ENCODE data around the gene SMYD3.
"Not testable (repeated sequence)": the region's sequence is repeated elsewhere in the genome, so short reads cannot be mapped to it uniquely, and the experiment has no call there.

SMYD3 gene

DNA sequence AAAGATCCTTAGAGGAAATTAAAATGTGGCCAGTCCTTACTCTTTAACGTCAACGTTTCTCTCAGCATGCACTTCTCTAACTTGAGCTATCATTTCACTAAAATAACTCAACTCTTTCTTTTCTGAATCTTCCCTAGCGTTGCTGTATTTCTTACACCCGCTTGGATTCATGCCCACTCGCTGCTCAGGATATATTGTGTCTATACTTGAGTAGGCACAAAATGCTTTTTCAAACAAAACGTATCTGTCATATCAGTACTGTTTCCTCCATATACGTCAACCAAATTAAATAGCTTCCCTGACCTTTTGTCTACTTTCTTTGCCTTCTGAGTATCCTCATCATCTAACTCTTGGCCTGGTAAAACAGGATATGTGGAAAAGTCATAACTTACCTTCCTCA is 549.7 kb downstream of the SMYD3 start:
- no peak for DNase-seq (ENCODE audit: low read depth in 2 of 2)

DNA sequence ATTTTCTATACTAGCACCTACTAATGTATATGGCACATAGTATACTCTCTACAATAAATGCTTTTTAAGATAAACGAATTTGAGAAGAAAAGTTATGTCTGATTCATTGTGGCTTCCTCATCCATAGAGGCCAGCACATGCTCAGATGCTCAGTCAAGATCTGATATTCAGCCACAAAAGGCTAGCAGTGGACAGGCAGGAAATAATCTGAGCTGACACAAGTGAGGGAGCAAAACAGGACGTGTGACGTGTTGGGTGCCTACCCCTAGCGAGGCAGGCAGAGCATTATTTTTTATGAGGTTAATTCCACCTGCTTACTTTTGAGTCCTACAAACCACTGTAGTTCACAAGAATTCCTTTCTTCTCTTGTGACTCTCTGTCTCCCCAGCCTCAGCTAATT is 550.9 kb downstream of the SMYD3 start:
- DNase-seq (ENCODE audit: low read depth in 2 of 2) = no peak

DNA sequence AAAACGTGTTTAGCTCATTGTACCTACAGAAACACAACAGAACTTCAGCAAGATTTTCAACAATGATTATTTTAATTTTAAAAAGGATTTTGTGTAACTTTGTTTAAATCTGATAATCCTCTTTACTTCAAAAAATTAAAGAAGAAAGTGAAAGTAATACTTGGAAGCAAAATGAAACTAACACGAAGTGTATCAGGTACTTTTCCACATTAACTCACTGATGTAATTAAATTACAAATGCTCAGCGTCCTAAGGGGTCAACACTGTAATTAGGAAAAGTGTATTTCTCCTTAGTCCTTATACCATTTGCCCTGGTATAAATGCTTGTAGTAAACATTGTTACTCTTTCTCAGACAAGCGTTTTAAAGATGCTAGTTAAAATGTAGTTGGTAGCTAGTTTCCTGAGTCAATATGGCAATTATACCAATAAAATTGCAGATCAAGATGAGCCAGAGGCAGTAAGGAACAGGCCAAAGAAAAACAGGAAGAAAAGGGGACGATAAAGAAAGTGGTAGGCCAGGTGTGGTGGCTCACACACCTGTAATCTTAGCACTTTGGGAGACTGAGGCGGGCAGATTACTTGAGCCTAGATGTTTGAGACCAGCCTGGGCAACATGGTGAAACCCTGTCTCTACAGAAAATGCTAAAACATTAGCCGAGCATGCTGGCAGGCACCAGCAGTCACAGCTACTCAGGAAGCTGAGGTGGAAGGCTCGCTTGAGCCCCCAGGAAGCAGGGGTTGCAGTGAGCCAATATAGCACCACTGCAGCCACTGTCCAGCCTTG is 553.0 kb downstream of the SMYD3 start:
- DNase-seq (ENCODE audit: low read depth in 2 of 2) = no peak

DNA sequence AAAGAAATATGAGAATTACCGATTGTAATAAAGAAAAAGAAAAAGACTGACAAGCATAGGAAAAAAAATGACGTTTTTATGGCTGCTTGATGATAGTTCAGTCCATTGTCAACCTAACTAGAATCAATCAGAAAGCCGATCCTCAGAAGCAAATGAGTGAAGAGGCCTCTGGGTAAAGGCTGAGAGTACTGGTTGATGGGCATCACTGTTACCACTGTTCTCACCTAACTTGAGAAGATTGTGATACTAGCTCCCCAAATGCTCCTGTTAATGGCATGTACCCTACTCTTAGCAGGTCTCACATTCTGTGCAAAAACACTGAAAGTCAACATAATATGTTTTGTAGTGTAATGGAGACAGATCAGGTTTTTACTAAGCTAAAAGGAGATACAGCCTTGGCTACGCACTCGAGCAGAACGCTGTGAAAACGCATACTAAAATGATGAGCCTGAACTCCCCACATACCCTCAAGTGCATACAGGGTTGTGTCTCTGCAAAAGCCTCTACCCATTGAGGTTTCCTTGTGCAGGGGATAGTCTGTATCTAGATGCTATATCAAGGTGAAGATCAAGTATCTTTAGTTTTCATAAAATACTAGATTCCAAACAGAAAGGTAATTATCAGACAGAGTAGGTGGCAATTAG is 554.6 kb downstream of the SMYD3 start:
- DNase-seq (ENCODE audit: low read depth in 2 of 2) = no peak

DNA sequence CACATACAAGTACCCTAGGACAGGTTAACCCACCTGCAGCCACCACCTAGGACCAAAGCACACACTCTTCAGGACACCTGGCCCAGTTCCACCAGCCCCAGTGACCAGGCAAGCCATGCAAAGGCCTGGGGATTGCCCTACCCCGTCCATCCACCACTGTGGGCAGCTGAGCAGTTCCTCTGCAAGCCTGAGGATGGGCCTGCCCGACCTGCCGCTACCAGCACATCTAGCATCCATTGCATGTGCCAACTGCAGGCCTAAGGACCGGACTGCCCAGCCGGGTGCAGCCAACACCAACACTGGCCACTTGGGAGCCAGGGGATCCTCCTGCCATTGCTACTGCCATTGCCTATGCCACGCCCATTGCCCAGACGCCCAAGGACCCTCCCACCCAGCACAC is 558.3 kb downstream of the SMYD3 start:
- no peak for DNase-seq (ENCODE audit: low read depth in 2 of 2)

DNA sequence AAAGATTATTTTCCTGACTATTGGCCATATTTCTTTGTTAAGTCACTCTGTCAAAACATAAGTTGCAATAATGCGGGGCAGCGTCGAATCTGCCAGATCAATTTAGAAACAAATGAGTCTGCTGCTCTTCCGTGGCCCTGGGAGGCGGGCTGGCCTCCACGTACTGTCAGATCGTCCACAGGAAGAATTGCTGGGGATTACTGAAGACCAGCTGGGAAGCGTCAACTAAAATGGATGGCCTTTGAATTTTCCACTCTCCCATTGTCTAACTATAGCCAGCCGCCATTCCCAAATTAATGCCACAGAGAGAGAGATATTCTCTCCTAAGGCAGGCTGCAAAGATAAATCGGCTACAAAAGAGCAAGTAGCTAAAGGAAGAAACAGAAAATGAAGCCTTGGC is 560.2 kb downstream of the SMYD3 start:
- DNase-seq (ENCODE audit: low read depth in 2 of 2) = no peak

DNA sequence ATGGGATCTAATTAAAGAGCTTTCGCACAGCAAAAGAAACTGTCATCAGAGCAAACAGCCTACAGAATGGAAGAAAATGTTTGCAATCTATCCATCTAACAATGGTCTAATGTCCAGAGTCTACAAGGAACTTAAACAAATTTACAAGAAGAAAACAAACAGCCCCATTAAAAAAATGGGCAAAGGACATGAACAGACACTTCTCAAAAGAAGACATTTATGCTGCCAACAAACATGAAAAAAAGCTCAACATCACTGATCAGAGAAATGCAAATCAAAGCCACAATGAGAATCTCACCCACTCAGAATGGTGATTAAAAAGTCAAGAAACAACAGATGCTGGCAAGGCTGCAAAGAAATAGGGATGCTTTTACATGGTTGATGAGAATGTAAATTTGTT is 561.9 kb downstream of the SMYD3 start:
- not testable (repeated sequence) for DNase-seq (ENCODE audit: low read depth in 2 of 2)

DNA sequence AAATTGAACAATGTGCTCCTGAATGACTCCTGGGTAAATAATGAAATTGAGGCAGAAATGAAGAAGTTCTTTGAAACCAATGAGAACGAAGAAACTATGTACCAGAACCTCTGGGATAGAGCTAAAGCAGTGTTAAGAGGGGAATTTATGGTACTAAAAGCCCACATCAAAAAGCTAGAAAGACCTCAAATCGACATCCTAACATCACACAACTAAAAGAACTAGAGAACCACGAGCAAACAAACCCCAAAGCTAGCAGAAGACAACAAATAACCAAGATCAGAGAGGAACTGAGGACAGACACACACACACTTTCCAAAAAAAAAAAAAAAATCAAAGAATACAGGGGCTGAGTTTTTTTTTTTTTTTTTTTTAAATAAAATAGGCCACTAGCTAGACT is 564.2 kb downstream of the SMYD3 start:
- DNase-seq (ENCODE audit: low read depth in 2 of 2) = no peak

DNA sequence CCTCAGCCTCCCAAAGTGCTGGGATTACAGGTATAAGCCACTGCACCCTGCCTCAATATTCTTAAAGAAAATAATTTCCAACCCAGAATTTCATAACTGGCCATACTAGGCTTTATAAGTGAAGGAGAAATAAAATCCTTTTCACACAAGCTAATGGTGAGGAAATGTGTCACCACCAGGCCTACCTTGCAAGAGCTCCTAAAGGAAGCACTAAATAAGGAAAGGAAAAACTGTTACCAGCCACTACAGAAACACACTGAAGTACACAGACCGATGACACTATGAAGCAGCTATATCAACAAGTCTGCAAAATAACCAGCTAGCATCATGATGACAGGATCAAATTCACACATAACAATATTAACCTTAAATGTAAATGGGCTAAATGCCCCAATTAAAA is 565.3 kb downstream of the SMYD3 start:
- DNase-seq (ENCODE audit: low read depth in 2 of 2) = not testable (repeated sequence)

DNA sequence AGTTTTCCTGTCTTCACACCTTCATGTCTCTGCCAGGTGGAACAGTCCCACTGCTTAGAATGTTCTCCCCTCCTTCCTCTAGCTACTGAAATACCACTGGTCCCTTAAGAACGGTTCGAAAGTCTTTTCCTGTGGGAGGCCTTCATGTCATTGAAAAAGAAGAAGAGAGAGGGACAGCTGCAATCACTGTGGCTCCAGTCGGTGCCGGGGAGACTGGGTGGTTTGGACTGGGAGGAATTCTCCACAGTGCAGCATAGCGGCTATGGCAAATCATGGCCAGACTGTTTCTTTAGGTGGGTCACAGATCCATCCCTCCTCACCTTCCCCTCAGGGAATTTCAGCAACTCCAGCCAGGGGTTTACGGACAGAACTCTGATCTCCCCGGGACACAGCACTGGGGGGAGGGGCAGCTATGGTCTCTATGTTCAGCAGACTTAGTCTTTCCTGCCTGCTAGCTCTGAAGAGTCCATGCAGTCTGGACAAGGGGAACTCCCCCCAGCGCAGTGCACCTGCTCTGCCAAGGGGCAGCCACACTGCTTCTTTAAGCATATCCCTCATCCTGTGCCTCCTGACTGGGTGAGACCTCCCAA is 567.2 kb downstream of the SMYD3 start:
- DNase-seq (ENCODE audit: low read depth in 2 of 2) = no peak

DNA sequence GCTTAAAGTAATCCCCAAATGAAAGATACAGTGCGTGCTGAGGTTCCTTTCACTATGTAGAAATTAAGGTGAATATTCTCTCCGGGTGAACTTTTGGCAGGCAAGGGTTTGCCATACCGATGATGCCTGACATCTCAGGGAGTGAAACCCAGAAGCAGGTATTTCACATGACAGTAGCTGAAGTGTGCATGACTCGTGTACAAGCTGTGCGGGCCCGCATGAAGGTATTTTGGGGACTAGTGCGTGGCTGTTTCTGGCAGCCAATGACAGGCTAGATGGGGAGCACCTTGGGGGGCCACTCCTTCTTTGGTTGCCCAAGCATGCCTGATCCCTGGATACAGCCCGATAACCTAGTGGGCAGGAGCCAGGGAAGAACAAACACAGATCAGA is 569.0 kb downstream of the SMYD3 start:
- DNase-seq (ENCODE audit: low read depth in 2 of 2) = no peak

DNA sequence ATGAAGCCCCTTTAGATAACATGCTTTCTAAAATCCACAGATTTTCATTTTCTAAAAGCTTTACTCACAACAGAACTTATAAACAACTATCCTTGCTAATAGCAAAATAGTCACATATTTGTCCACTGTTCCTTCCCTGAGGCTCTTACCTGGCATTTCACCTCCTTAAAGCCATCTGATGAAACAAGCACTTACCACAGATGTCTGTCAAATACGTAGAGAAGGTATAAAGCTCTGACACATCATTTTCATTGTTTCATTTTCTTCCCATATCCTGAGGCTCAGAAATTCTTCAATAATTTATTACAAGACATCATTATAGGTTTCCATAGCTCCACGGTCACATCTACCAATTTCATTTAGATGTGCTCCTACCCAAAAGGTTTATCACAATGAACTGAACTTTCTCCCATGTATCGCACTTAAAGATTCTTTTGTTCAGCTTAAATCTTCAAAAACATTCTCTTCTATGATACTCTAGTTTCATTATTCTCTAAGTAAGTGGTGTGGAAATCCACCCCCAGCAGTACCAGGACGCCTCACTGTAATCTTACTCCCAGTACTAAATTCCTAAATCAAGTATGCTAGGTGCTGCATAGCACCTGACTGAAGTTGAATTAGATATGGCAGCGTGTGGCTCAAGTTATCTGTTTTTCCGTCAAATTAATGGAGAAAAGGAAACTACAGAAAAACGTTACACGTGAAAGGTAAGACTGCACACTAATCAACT is 569.6 kb downstream of the SMYD3 start:
- DNase-seq (ENCODE audit: low read depth in 2 of 2) = no peak

DNA sequence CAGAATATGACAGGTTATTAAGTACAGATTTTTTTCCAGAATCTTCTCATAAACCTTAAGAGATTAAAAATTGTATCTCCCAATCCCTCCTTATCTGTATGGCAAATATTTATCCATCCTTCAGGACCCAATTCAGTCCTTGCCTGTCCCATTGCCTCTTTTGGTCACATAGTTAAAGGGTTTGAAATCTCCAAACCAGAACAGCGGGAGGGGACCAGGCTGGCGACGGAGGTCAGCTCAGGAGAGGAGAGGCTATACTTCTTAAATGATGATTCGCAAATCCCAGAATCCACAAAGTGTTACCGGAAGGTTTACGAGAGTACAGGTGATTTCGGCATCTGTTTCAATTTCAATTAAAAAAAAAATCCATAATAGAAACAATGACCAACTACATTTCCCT is 572.7 kb downstream of the SMYD3 start:
- no peak for DNase-seq (ENCODE audit: low read depth in 2 of 2)

DNA sequence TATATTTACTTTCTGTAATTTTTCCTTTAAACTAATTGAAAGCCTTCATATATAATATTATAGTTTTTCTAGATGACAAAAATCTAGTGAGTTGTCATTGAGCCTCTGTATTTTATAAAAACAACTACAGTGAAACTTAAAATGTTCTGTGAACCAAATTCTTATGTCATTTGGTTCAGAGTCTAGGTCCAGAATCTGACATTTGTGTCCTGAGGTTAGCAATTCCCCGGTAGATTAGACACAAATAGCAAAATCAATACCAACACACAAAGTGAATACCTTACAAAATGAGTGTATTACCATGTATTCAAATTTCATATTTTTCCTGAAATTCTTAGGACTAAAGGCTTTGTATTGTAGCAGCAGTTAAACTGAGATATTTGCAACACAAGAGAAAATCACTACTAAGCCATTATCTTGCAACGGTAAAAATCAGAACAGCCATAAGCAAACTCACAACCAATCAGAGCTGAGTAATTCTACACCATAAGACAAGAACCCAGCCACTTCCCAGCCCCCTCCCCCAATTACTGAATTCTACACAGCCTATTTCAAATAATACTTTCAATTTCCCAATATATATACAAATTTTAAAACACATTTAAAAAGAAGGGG is 573.5 kb downstream of the SMYD3 start:
- DNase-seq (ENCODE audit: low read depth in 2 of 2) = no peak

DNA sequence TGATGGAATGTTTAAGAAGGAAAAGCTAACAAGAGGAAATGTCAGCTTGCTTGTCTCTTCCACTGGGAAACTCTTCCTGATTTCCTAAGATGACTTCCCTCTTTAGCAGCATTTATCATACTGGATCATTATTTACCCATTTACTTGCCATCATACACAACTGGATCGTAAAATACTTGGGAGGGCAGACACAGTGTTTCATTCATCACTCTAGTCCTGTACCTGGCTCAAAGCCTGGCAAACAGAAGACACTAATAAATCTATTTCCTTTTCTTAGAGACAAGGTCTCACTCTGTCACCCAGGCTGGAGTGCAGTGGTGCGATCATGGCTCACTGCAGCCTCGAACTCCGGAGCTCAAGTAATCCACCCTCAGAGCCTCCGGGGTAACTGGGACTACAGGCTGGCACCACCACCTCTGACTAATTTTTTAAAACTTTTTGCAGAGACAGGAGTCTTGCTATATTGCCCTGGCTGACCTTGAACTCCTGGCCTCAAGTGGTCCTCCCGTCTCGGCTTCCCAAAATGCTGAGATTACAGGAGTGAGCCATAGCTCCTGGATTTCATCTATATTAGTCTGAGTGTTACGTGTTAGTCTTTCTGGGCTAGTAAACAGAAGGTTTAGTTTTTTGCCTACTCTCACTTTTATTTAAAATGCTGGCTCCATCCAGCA is 574.6 kb downstream of the SMYD3 start:
- no peak for DNase-seq (ENCODE audit: low read depth in 2 of 2)

DNA sequence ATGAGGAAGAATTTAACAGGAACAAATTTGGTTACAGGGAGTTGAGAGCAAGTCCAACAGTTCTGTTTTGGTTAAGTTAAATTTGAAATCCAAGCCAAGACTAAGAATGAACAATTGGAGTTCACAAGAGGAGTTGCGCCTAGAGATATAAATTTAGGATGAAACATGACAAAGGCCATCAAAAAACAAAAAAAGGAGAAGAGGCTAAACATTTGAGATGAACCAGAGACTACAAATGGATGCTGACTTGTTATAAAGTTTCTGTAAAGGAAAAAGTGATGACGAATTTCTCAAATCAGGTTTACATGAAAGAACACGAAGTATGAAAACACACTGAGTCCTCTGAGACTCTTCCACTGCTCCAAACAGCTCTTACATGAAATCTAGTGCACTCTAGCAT is 575.6 kb downstream of the SMYD3 start:
- DNase-seq (ENCODE audit: low read depth in 2 of 2) = no peak

DNA sequence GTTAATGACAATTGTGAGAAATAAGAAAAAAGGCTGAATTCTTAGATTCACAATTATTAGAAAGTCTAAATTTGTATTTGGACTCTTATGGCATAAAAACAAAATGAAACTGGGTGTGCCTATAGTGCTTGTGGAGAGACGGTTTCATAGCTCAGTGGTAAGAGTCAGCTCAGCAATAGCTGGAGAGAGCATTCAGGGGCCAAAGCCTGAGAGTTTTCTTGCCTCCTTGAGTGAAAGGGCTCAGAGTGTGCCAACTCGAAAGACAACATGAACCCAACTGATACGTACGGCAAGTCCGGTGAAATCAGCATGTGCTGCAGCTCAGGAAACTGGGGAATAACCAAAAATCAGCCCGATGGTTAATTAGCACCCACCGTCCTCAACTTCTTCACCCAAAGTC is 577.9 kb downstream of the SMYD3 start:
- DNase-seq (ENCODE audit: low read depth in 2 of 2) = no peak

DNA sequence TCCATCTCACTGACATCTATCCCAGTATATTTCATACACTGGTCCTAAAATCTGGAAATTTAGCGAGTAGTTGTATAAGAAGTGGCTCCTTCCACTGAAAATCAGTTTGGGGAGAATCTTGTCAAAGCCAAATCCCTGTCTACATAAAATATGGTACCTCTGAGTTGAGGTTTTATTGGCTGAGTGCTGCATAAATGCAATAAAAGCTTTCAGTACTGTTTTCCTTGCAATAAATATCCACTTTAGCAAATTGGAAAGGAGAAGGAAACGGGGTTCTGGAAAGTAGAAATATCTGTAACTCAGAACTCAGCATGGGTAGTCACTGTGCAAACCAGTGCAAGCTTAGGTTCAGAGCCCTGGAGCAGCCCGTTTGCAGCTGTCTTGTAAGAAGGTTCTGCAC is 580.2 kb downstream of the SMYD3 start:
- no peak for DNase-seq (ENCODE audit: low read depth in 2 of 2)

DNA sequence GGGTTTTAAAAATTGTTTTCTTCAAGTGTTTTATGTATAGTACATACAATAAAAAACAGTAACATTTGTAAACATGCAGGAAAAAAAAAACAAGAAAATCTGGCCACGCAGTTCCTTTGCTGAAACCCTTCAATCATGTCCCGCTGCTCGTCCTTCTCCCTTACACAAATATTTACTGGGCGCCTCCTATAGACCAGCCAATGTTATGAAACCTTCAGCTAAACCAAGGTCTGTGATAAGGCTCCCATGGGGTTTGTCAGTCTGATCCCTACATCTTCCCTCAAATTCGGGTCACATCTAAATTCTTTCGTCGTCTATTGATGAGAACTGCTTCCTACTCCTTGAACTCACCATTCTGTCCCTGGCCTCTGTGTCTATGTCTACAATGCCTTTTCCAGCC is 583.9 kb downstream of the SMYD3 start:
- DNase-seq (ENCODE audit: low read depth in 2 of 2) = no peak

DNA sequence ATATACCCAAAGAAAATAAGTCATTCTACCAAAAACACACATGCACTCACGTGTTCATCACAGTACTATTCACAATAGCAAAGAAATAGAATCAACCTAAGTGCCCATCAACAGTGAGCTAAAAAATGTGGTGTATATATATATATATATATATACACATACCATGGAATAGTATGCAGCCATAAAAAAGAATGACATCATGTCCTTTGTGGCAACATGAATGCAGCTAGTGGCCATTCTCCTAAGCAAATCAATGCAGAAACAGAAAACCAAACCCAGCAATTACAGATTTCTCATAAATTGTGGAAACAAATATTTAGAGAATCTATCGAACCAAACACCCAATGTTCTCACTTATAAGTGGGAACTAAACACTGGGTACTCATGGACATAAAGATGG is 585.7 kb downstream of the SMYD3 start:
- DNase-seq (ENCODE audit: low read depth in 2 of 2) = no peak

DNA sequence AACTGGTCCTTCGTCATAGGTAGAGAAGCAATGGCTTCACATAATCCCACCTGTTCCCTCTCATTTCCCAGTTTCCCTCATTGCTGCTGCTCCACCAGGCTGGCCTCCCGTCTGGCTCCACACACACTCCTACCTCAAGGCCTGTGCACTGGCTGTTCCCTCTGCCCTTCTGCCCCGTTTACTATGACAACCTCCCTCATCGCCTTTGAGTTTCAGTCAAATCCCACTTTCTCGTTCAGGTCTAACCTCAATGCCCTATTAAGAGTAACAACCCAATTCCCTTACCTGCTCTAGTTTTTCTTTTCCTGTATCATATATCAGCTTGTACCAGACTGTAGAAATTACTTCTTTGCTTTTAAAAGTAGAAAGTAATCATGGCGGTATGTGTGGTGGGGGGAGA is 589.7 kb downstream of the SMYD3 start:
- DNase-seq (ENCODE audit: low read depth in 2 of 2) = no peak

DNA sequence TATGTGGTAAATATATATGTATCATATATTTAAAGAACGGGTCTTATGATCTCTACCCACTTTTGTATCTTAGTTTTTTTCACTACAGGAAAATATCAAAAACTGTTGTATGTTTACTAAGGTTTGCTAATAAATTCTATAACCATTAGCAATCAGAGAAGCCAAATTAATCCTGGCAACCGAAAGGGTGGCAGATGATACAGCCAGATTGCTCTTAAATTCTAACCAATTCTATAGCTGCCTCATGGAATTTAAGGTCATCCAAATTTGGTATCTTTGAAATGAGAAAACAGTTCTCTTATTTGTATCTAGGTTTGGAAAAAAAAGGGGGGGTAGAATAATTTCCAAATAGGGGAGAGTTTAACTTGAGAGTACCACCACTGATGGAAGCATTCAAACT is 591.2 kb downstream of the SMYD3 start:
- no peak for DNase-seq (ENCODE audit: low read depth in 2 of 2)

Measured in stimulated activated CD8-positive, alpha-beta memory T cell treated with anti-CD3 and anti-CD28 coated beads, Interleukin-2, amount 100 ng/mL, for 48 hours (primary cell).